Measurements from ENCODE around the gene CLEC16A.

Gene CLEC16A

GRCh38 chr16:11150190-11150589, 205.8 kb downstream of the CLEC16A start:
- no peak for DNase-seq (ENCODE audit: low spot score in 2 of 2)
- Histone ChIP-seq H3K36me3 (replicated peaks) (no peaks in the 10 kb centered on the region), H3K9me3 (no peaks in the 10 kb centered on the region), H3K4me1 (no peaks in the 10 kb centered on the region), H3K27me3 (ENCODE audit: low read depth) (no peaks in the 10 kb centered on the region), H3K4me3 (no peak overlapping the region)
- in situ Hi-C loops (cut with MboI; ENCODE audit: low sequenced_read_pairs), result no loop called here

GRCh38 chr16:11151156-11151884, 207.0 kb downstream of the CLEC16A start:
- in situ Hi-C loops (cut with MboI; ENCODE audit: low sequenced_read_pairs), result no loop called here
- Histone ChIP-seq H3K36me3 (replicated peaks) (no peaks in the 10 kb centered on the region), H3K4me1 (no peaks in the 10 kb centered on the region), H3K4me3 (no peak overlapping the region), H3K27me3 (ENCODE audit: low read depth) (no peaks in the 10 kb centered on the region), H3K9me3 (no peaks in the 10 kb centered on the region)
- DNase-seq (ENCODE audit: low spot score in 2 of 2), result no peak

DNA sequence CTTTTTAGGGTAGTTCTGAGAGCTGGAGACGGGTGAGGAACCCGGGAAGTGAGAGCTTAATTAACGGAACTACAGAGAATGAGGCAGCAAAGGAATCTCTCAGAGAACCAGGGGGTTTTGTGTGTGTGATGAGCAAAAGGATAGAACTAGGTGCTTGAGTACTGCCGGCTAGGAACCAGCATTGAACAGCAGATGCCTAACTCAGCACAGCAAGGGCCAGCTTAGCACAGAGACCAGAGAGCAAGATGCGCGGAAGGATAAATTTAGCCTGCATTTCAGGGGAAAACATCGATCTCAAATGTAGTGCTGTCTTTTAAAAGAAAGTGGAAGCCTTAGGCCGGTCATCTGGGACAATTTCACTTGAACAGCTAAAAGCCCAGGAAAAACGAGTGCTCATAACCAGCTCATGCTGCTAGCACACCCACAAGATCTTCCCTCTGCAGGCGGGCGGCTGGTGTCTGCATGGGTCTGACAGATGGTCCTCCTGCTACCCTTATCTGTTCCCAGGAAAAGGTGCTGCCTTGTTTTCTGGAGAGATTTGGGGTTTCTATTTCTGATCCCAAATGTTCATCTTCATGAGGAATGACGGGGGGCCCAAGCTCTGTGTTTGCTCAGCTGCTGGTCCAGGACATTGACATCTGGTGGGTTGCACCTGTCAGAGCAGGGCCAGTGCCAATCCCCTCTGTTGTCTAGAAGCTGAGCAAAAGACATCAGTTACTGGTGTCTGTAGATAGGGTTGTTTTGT, 207.7 kb downstream of the CLEC16A start:
- H3K4me3 ChIP-seq, result no peak overlapping the region
- in situ Hi-C loops (cut with MboI; ENCODE audit: low sequenced_read_pairs), result no loop called here
- DNase-seq (ENCODE audit: low spot score in 2 of 2), result no peak
- H3K27me3 ChIP-seq (ENCODE audit: low read depth), result no peaks in the 10 kb centered on the region
- H3K36me3 ChIP-seq (replicated peaks), result no peaks in the 10 kb centered on the region
- no peaks in the 10 kb centered on the region for H3K9me3 ChIP-seq
- H3K4me1 ChIP-seq, result no peaks in the 10 kb centered on the region

GRCh38 chr16:11152677-11153331, 208.4 kb downstream of the CLEC16A start:
- Histone ChIP-seq H3K4me1 (no peaks in the 10 kb centered on the region), H3K4me3 (no peak overlapping the region), H3K27me3 (ENCODE audit: low read depth) (no peaks in the 10 kb centered on the region), H3K9me3 (no peaks in the 10 kb centered on the region), H3K36me3 (replicated peaks) (no peaks in the 10 kb centered on the region)
- DNase-seq (ENCODE audit: low spot score in 2 of 2), result no peak
- in situ Hi-C loops (cut with MboI; ENCODE audit: low sequenced_read_pairs), result no loop called here

- no peaks in the 10 kb centered on the region for H3K36me3 ChIP-seq (replicated peaks)
- no peak overlapping the region for H3K4me3 ChIP-seq
- in situ Hi-C loops (cut with MboI; ENCODE audit: low sequenced_read_pairs), result no loop called here
- no peaks in the 10 kb centered on the region for H3K27me3 ChIP-seq (ENCODE audit: low read depth)
- no peaks in the 10 kb centered on the region for H3K4me1 ChIP-seq
- DNase-seq (ENCODE audit: low spot score in 2 of 2), result no peak
- no peaks in the 10 kb centered on the region for H3K9me3 ChIP-seq
Observed at GRCh38 chr16:11155284-11155806, 211.0 kb downstream of the CLEC16A start.

DNA sequence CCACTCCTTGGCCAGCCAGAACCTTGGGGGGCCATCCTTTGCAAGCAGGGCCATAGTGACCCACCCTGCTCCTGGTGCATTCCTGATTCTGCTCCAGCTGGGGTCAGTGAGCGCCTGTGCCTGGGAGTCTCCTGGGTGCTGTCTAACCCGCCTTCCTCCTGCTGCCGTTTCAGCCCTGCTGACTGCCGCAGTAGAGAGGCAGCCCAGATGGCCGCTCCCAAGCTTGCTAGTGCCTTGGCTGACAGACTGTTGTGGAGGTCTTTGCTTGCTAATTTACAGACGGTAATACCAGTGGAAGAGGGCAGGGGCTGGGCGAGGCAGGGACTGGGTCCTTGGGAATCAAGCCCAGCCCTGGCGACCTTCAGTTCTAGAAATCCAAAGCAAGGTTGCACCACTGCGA, 212.0 kb downstream of the CLEC16A start:
- in situ Hi-C loops (cut with MboI; ENCODE audit: low sequenced_read_pairs), result no loop called here

DNA sequence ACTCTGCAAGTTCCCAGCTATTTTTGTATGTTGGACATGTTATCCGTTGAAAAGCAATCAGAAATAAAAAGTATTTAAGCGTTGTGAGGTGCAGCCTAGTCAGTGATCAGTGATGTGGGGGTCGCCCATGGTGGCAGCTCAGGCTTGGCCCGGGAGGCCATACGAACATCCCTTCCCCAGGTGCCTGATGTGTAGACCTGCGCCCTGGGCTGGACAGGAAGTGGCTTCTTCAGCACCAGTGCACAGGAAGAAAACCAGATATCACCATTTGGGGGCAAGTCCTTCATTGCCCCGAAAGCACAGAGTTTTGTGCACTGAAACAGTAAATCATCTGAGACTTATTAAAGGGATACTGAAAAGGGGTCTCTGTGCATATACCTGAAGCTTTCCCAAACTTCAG, 212.8 kb downstream of the CLEC16A start:
- in situ Hi-C loops (cut with MboI; ENCODE audit: low sequenced_read_pairs), result no loop called here
- Histone ChIP-seq H3K9me3 (no peaks in the 10 kb centered on the region), H3K4me1 (no peaks in the 10 kb centered on the region), H3K36me3 (replicated peaks) (no peaks in the 10 kb centered on the region), H3K27me3 (ENCODE audit: low read depth) (no peaks in the 10 kb centered on the region), H3K4me3 (no peak overlapping the region)
- DNase-seq (ENCODE audit: low spot score in 2 of 2), result no peak

More for the DNA sequence above, 212.0 kb downstream of the CLEC16A start:
- Histone ChIP-seq H3K9me3 (no peaks in the 10 kb centered on the region), H3K27me3 (ENCODE audit: low read depth) (no peaks in the 10 kb centered on the region), H3K4me1 (no peaks in the 10 kb centered on the region), H3K36me3 (replicated peaks) (no peaks in the 10 kb centered on the region), H3K4me3 (no peak overlapping the region)
- DNase-seq (ENCODE audit: low spot score in 2 of 2), result no peak

DNA sequence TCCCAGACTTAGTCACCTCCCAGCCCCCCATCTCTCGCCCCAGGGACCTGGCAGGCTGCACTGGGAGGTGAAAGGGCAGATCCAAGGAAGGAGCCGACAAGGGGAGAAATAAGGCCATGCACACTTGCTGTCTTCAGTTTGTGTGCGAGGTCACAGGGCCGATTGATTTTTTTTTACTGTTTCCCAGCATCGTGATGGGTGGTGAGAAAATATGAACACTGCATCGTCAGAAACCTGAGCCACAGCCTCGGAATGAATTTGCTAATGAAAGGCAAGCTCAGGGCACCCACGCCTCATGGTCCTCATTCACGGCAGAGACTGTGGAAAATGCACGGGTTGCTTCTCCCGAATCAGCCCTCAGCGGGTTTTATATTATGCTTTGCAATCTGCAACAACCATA, 213.7 kb downstream of the CLEC16A start:
- no peaks in the 10 kb centered on the region for H3K36me3 ChIP-seq (replicated peaks)
- no peaks in the 10 kb centered on the region for H3K9me3 ChIP-seq
- no peaks in the 10 kb centered on the region for H3K4me1 ChIP-seq
- DNase-seq (ENCODE audit: low spot score in 2 of 2), result no peak
- no peak overlapping the region for H3K4me3 ChIP-seq
- in situ Hi-C loops (cut with MboI; ENCODE audit: low sequenced_read_pairs), result no loop called here
- no peaks in the 10 kb centered on the region for H3K27me3 ChIP-seq (ENCODE audit: low read depth)

DNA sequence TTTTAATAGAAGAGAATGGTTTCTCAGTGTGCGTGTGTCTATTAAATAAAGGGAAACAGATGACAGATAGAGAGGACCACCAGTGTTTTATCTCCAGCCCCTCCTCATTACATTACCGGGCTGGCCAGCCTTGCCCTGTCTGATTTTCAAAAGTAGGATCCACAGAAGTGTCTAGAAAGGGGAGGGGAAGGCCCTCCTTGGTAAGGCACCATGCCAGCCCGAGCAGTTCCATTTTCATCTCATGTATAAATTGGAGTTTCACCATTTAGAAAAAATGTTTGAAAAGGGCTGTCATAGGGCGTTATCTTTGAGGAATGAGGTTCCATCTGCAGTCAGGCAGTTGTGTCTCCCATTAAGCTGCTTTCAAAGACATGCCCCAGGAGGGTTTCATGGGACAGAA, 214.9 kb downstream of the CLEC16A start:
- in situ Hi-C loops (cut with MboI; ENCODE audit: low sequenced_read_pairs), result no loop called here
- no peaks in the 10 kb centered on the region for H3K36me3 ChIP-seq (replicated peaks)
- no peaks in the 10 kb centered on the region for H3K27me3 ChIP-seq (ENCODE audit: low read depth)
- no peak overlapping the region for H3K4me3 ChIP-seq
- DNase-seq (ENCODE audit: low spot score in 2 of 2), result no peak
- no peaks in the 10 kb centered on the region for H3K9me3 ChIP-seq
- H3K4me1 ChIP-seq, result no peaks in the 10 kb centered on the region

DNA sequence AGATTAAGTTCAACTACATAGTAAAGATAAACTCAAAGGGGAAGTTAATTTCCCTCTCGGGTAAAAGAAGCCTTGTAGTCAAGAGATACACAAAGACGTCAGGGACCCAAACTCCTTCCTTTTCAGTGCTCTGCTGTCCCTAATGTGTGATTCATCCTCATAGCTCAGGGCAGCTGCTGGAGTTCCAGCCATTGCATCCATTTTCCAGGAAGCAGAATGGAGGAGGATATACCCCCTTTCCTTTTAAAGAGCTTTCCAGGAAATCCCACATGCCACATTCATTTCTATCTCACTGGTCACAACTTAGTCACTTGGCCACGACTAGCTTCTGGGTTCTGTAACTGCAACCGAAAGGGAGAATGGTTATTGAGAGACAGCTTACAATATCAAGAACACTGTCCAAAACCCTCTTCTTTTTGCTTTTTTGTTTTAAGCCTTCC, 216.3 kb downstream of the CLEC16A start:
- in situ Hi-C loops (cut with MboI; ENCODE audit: low sequenced_read_pairs), result no loop called here
- Histone ChIP-seq H3K4me1 (no peaks in the 10 kb centered on the region), H3K36me3 (replicated peaks) (no peaks in the 10 kb centered on the region), H3K9me3 (no peaks in the 10 kb centered on the region), H3K27me3 (ENCODE audit: low read depth) (no peaks in the 10 kb centered on the region), H3K4me3 (no peak overlapping the region)
- no peak for DNase-seq (ENCODE audit: low spot score in 2 of 2)

DNA sequence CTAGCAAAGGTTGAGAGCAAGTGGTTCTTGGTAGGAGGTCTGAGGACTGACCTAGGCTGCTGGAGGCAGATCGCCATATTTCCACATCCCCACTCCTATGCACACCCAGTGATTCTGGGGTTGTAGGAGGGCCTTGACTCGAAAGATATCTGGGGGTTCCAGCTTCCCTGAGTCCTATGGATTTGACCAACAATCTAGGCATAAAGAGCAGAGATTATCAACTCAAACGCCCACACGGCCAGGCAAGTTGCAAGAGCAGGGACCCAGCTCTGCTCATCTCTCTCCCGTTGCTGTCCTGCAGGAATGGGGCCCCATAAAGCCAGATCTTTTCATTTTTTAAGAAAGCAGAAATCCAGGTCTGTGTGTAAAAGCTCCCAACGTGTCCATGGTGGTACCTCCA, 217.1 kb downstream of the CLEC16A start:
- no peaks in the 10 kb centered on the region for H3K36me3 ChIP-seq (replicated peaks)
- no peak for DNase-seq (ENCODE audit: low spot score in 2 of 2)
- in situ Hi-C loops (cut with MboI; ENCODE audit: low sequenced_read_pairs), result no loop called here
- no peaks in the 10 kb centered on the region for H3K27me3 ChIP-seq (ENCODE audit: low read depth)
- no peak overlapping the region for H3K4me3 ChIP-seq
- no peaks in the 10 kb centered on the region for H3K9me3 ChIP-seq
- H3K4me1 ChIP-seq, result no peaks in the 10 kb centered on the region

DNA sequence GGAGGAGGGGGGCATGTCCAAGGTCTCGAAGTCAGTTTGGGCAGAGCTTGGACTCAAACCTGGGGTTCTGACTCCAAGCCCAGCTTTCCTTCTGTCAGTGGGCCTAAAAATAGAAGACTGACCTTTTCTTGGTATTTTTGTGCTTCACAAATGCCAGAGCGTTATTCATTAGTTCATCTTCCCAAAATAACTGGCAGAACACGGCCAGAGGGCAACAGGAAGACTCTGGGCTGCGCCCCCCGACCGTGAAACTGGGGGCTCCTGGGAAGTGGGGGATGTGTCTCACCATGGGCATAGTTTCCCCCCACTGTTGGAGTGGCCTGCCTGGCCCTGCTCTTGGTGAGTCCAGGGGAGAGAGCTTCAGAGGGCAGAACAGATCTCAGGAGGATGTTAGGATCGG, 217.6 kb downstream of the CLEC16A start:
- Histone ChIP-seq H3K27me3 (ENCODE audit: low read depth) (no peaks in the 10 kb centered on the region), H3K36me3 (replicated peaks) (no peaks in the 10 kb centered on the region), H3K4me1 (no peaks in the 10 kb centered on the region), H3K4me3 (no peak overlapping the region), H3K9me3 (no peaks in the 10 kb centered on the region)
- in situ Hi-C loops (cut with MboI; ENCODE audit: low sequenced_read_pairs), result no loop called here
- DNase-seq (ENCODE audit: low spot score in 2 of 2), result no peak

- no peak overlapping the region for H3K4me3 ChIP-seq
- DNase-seq (ENCODE audit: low spot score in 2 of 2), result no peak
- H3K27me3 ChIP-seq (ENCODE audit: low read depth), result no peaks in the 10 kb centered on the region
- no peaks in the 10 kb centered on the region for H3K4me1 ChIP-seq
- H3K9me3 ChIP-seq, result no peaks in the 10 kb centered on the region
- in situ Hi-C loops (cut with MboI; ENCODE audit: low sequenced_read_pairs), result no loop called here
- no peaks in the 10 kb centered on the region for H3K36me3 ChIP-seq (replicated peaks)
Observed at GRCh38 chr16:11162586-11163268, 218.4 kb downstream of the CLEC16A start.

Measured in HAP-1 (cell line).